BJ (cell line): Measurements from ENCODE around the gene TMED4. TPM values are rescaled to one million over a fixed set of nuclear protein-coding genes. Genes with fewer than 3 reads are reported as not detected.

ENCODE experiments used
- CTCF ChIA-PET: fragments of 350-600 bp; formaldehyde crosslinking; extraction: SDS; loops from one replicate; lab custom pipeline; 2021; ENCODE audit warnings: antibody characterized with exemption, inconsistent platforms; lab: Yijun Ruan, JAX
- POLR2A ChIA-PET: fragments of 300-600 bp; sonication (Branson Sonifier 250); formaldehyde crosslinking; extraction: SDS; loops from one replicate; lab custom pipeline; 2021; ENCODE audit warnings: antibody characterized with exemption; lab: Charles Lee
- DNase-seq: peaks from one replicate; pipeline ENCODE4 v3.0.0-alpha.2; 2011; ENCODE audit warnings: low read depth
- H3K27me3 ChIP-seq: 2 replicates; pipeline ENCODE4 v1.6.0; 2011; ENCODE audit warnings: low read length; ENCODE audit not compliant: control insufficient read depth, insufficient read depth
- H3K36me3 ChIP-seq: 2 replicates; pipeline ENCODE4 v1.5.1; 2011; ENCODE audit warnings: low read length; ENCODE audit not compliant: control insufficient read depth, insufficient read depth
- H3K4me3 ChIP-seq: 2 replicates; pipeline ENCODE4 v1.5.1; 2011; ENCODE audit warnings: low read depth, mild to moderate bottlenecking, control low read depth, low read length
- polyA plus RNA-seq: library from polyadenylated mRNA; depleted of rRNA; stranded (reverse); fragments of >200 nt; gene quantifications from 2 replicates; pipeline ENCODE4 v1.2.3, GENCODE V29; 2011
- TF ChIP-seq, protein P1 (sequence below): IDR thresholded peaks from 2 replicates; pipeline ENCODE4 v1.5.1; 2011; ENCODE audit warnings: low read depth, mild to moderate bottlenecking, control low read depth, inconsistent platforms, low read length, moderate library complexity; ENCODE audit not compliant: insufficient read depth

The TMED4 gene
- polyA plus RNA-seq, 1 experiment, result 80.9 TPM

GRCh38 chr7:44615793-44616192 is 33.8 kb upstream of the TMED4 start:
- ChIA-PET POLR2A (no interaction called here), CTCF (no interaction called here)
- TF ChIP-seq, protein P1, sequence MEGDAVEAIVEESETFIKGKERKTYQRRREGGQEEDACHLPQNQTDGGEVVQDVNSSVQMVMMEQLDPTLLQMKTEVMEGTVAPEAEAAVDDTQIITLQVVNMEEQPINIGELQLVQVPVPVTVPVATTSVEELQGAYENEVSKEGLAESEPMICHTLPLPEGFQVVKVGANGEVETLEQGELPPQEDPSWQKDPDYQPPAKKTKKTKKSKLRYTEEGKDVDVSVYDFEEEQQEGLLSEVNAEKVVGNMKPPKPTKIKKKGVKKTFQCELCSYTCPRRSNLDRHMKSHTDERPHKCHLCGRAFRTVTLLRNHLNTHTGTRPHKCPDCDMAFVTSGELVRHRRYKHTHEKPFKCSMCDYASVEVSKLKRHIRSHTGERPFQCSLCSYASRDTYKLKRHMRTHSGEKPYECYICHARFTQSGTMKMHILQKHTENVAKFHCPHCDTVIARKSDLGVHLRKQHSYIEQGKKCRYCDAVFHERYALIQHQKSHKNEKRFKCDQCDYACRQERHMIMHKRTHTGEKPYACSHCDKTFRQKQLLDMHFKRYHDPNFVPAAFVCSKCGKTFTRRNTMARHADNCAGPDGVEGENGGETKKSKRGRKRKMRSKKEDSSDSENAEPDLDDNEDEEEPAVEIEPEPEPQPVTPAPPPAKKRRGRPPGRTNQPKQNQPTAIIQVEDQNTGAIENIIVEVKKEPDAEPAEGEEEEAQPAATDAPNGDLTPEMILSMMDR, result no peak
- no peak overlapping the region for H3K4me3 ChIP-seq
- H3K27me3 ChIP-seq, result no peaks in the 10 kb centered on the region
- DNase-seq, result no peak
- H3K36me3 ChIP-seq, result no peaks in the 10 kb centered on the region

- Histone ChIP-seq H3K36me3 (no peaks in the 10 kb centered on the region), H3K4me3 (no peak overlapping the region), H3K27me3 (no peaks in the 10 kb centered on the region)
- ChIA-PET CTCF (no interaction called here), POLR2A (no interaction called here)
- DNase-seq, result no peak
- TF ChIP-seq, protein P1, result no peak
Observed at GRCh38 chr7:44615149-44615611, 33.1 kb upstream of the TMED4 start.

- H3K4me3 ChIP-seq, result no peak overlapping the region
- ChIA-PET CTCF (interaction anchor here (0.9 to 1.6 kb wide), 2 partner anchors 11 to 120 kb away, joined by 3 to 5 read pairs; no protein-coding TSS in a partner anchor), POLR2A (no interaction called here)
- no peaks in the 10 kb centered on the region for H3K27me3 ChIP-seq
- TF ChIP-seq, protein P1, result no peak
- H3K36me3 ChIP-seq, result no peaks in the 10 kb centered on the region
- no peak for DNase-seq
Observed at GRCh38 chr7:44609829-44610228, 27.8 kb upstream of the TMED4 start.

DNA sequence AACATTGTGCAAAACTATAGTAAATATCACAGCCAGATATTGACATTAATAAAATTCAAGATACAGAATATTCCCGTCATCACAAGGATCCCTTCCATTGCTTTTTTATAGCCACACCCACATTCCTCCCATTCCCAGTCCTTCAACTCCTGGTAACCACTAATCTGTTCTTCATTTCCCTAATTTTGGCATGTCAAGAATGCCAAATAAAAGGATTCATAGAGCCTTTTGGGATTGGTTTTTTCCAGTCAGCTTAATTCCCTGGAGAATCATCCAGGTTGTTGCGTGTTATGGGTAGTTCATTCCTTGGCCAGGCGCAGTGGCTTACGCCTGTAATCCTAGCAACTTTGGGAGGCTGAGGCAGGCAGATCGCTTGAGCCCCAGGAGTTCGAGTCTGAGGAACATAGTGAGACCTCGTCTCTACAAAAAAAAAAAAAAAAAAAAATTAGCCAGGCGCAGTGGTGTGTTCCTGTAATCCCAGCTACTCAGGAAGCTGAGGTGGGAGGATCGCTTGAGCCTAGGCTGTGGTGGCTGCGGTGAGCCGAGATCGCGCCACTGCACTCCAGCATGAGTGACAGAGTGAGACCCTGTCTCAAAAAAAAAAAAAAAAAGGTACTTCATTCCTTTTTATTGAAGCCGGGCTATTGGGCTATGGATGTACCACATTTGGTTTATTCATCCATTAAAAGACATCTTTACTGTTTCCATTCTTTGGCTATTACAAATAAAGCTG is 27.1 kb upstream of the TMED4 start:
- peak; percentile 58 for DNase-seq
- CTCF ChIA-PET, result interaction anchor here (0.9 kb wide), 1 partner anchor 121 kb away, joined by 3 read pairs; no protein-coding TSS in a partner anchor
- POLR2A ChIA-PET, result interaction anchor here (0.7 kb wide), 1 partner anchor 135 kb away, joined by 18 read pairs; no protein-coding TSS in a partner anchor

More for the DNA sequence above, 27.1 kb upstream of the TMED4 start:
- Histone ChIP-seq H3K4me3 (no peak overlapping the region), H3K27me3 (no peaks in the 10 kb centered on the region), H3K36me3 (no peaks in the 10 kb centered on the region)
- TF ChIP-seq, protein P1, result no peak
